ENCODE data around the gene FBXW8. TPM values are rescaled to one million over a fixed set of nuclear protein-coding genes. Genes with fewer than 3 reads are reported as not detected.
"Not testable (repeated sequence)": the region's sequence is repeated elsewhere in the genome, so short reads cannot be mapped to it uniquely, and the experiment has no call there.

The FBXW8 gene
- total RNA-seq, 3 donors from 2014 or later: 12.0 to 13.2 (median 13.1) TPM

GRCh38 chr12:117051380-117051779, 140.6 kb downstream of the FBXW8 start:
- no peak for TF ChIP-seq CTCF (IDR thresholded peaks at IDR 0.05)
- Histone ChIP-seq H3K36me3 (ENCODE audit: low read depth) (no peaks in the 10 kb centered on the region), H3K4me3 (no peak overlapping the region), H3K4me1 (ENCODE audit: low read depth) (no peaks in the 10 kb centered on the region), H3K9me3 (no peaks in the 10 kb centered on the region)
- DNase-seq (no peak), ATAC-seq (no peak)
- intact Hi-C loops (cut with DNase I, micrococcal nuclease): no loop called here

GRCh38 chr12:117052386-117053049, 141.8 kb downstream of the FBXW8 start:
- H3K4me3 ChIP-seq: no peak overlapping the region
- TF ChIP-seq CTCF (IDR thresholded peaks at IDR 0.05): no peak

GRCh38 chr12:117053050-117053400, 142.3 kb downstream of the FBXW8 start:
- no peak for TF ChIP-seq CTCF (IDR thresholded peaks at IDR 0.05)
- no peak for ATAC-seq
- no peaks in the 10 kb centered on the region for H3K4me1 ChIP-seq (ENCODE audit: low read depth)
- intact Hi-C loops (cut with DNase I, micrococcal nuclease): no loop called here
- no peaks in the 10 kb centered on the region for H3K9me3 ChIP-seq
- H3K36me3 ChIP-seq (ENCODE audit: low read depth): no peaks in the 10 kb centered on the region
- no peak for DNase-seq
- H3K4me3 ChIP-seq: no peak overlapping the region

More at GRCh38 chr12:117052386-117053049, 141.8 kb downstream of the FBXW8 start:
- DNase-seq: no peak
- H3K36me3 ChIP-seq (ENCODE audit: low read depth): no peaks in the 10 kb centered on the region
- H3K4me1 ChIP-seq (ENCODE audit: low read depth): no peaks in the 10 kb centered on the region
- intact Hi-C loops (cut with DNase I, micrococcal nuclease): no loop called here
- peak; percentile 20 for ATAC-seq
- H3K9me3 ChIP-seq: no peaks in the 10 kb centered on the region

GRCh38 chr12:117053597-117054201, 142.9 kb downstream of the FBXW8 start:
- Histone ChIP-seq H3K36me3 (ENCODE audit: low read depth) (no peaks in the 10 kb centered on the region), H3K4me1 (ENCODE audit: low read depth) (no peaks in the 10 kb centered on the region), H3K4me3 (no peak overlapping the region), H3K9me3 (no peaks in the 10 kb centered on the region)
- TF ChIP-seq CTCF (IDR thresholded peaks at IDR 0.05): no peak
- intact Hi-C loops (cut with DNase I, micrococcal nuclease): no loop called here
- ATAC-seq: no peak
- no peak for DNase-seq

- Histone ChIP-seq H3K4me1 (ENCODE audit: low read depth) (no peaks in the 10 kb centered on the region), H3K4me3 (no peak overlapping the region), H3K9me3 (no peaks in the 10 kb centered on the region), H3K36me3 (ENCODE audit: low read depth) (no peaks in the 10 kb centered on the region)
- ATAC-seq (no peak), DNase-seq (no peak)
- no peak for TF ChIP-seq CTCF (IDR thresholded peaks at IDR 0.05)
- intact Hi-C loops (cut with DNase I, micrococcal nuclease): no loop called here
Observed at GRCh38 chr12:117054279-117054678, 143.5 kb downstream of the FBXW8 start.

- intact Hi-C loops (cut with DNase I, micrococcal nuclease); ATAC-seq; H3K9me3 ChIP-seq; DNase-seq; H3K36me3 ChIP-seq (ENCODE audit: low read depth); H3K4me3 ChIP-seq; H3K4me1 ChIP-seq (ENCODE audit: low read depth): not testable (repeated sequence)
Observed at GRCh38 chr12:117057626-117058025, 146.9 kb downstream of the FBXW8 start.

Measured in mucosa of descending colon (tissue), 3 donors.